GM21381 (cell line): ENCODE results near the gene ZNF695.
"Not testable (repeated sequence)": the region's sequence is repeated elsewhere in the genome, so short reads cannot be mapped to it uniquely, and the experiment has no call there.

Experiments used
- ATAC-seq: cut with Tn5 transposase; IDR thresholded peaks from one replicate; pipeline ENCODE4 v1.9.1; 2021; ENCODE audit warnings: mild to moderate bottlenecking, moderate library complexity; ENCODE audit not compliant: unreplicated experiment

The ZNF695 gene

DNA sequence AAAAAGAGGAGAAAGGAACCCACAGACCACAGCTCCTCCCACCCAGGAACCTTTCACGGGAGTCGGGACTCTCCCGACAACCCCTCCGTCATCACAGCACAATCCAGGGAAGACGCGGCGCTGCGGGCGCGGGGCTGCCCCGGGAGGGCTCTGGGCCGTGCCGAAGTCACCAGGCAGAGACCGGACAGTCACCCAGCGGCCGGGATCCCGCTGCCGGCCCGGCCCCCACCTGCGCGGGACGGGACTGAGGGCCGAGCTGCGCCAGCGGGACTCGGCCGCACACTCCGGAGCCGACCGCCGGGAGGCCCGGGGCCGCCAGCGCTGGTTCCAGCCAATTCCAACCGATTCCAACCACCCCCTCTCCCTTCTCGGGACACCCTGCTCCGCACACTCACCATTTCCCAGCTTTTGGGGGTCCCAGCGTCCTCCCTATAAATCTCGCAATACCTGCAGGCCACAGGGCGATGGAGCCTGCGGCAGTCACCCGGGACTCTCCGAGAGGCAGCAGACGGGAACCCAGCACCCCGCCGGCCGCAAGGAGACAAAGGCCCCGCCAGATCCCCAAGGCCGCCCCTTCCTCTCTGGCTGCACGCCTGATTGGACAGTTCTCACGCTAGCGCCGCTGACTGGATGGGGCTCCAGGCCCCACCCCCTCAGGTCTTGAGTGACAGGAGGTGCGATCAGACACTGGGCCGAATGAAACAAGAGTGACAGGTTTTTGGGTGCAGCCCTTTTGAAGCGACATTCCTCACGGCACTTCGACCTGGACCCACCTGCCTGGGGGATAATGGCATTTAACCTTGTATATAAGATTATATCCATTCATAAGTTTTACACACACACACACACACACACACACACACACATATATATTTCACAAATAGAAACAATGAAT, at the start of gene ZNF695:
Gene ZNF695, minus strand, starts transcription at position 547 of the 895 bp plus-strand sequence. Its CDS starts 149 bp downstream, at position 398.
- peak; percentile 99 for ATAC-seq

DNA sequence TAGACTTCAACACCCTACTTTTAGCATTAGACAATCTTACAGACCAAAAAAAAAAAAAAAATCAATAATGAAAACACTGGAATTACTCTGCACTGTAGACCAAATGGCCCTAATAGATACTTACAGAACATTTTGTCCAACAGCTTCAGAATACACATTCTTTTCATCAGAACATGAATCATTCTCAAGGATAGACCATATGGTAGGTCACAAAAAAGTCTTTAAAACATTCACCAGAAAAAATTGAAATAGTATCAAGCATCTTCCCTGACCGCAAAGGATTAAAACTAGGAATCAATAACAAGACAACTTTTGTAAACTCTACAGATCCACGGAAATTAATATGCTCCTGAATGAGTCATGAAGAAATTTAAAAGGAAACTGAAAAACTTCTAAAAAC, 48.2 kb upstream of the ZNF695 start:
- no peak for ATAC-seq

DNA sequence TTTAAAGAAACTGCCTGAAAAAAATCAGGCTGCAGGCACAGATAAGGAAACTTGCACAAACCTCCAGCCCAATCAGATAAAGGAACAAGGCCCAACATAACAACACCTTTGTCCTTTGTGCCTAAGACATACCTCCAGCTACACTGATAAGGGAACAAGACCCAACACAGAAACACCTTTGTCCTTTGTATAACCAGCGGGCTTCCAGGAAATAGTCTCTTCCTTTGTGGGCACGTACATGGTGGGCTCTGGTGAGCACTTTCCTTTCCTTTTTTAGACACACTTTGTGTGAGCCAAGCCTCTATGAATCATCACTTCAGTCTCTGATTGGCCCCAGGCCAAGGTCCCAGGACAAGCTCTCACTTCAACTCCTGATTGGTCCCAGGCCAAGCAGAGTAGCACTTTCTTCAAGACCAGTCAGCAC, 47.1 kb upstream of the ZNF695 start:
- no peak for ATAC-seq

DNA sequence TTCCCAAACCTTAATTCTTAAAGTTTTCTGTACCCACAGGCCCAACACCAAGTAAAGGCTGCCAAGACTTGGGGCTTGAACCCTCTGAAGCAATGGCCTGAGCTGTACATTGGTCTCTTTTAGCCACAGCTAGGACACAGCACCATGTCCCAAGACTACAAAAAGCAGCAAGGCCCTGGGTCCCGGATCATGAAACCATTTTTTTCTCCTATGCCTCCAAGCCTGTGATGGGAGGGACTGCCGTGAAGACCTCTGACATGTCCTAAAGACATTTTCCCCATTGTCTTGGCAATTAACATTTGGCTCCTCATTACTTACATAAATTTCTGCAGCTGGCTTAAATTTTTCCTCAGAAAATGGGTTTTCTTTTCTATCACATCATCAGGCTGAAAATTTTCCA, 39.8 kb upstream of the ZNF695 start:
- ATAC-seq = no peak

DNA sequence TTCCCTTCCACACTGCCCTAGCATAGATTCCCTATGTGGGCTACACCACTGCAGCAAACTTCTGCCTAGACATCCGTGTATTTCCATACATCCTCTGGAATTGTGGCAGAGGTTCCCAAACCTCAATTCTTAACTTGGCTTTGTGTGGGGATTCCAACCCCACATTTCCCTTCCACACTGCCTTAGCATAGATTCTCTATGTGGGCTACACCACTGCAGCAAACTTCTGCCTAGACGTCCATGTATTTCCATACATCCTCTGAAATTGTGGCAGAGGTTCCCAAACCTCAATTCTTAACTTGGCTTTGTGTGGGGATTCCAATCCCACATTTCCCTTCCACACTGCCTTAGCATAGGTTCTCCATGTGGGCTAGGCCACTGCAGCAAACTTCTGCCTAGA, 39.4 kb upstream of the ZNF695 start:
- no peak for ATAC-seq

DNA sequence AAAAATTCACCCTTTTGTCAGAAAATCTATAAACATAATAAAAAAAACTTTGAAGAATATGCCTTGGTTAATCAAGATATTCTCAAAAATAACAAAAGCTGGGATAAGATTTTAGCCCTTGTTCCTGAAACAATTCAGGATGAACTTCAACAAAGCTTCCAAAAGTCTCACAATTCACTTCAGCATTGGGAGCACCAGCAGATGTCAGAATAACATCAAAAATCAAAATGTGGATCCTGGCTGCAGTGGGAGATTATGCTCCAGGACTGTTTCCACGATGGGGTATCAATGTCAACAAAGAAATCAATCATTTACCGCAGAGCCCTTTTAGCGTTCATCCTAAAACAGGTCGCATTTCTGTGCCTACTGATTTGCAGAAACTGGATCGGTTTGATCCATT, 35.5 kb upstream of the ZNF695 start:
- no peak for ATAC-seq

DNA sequence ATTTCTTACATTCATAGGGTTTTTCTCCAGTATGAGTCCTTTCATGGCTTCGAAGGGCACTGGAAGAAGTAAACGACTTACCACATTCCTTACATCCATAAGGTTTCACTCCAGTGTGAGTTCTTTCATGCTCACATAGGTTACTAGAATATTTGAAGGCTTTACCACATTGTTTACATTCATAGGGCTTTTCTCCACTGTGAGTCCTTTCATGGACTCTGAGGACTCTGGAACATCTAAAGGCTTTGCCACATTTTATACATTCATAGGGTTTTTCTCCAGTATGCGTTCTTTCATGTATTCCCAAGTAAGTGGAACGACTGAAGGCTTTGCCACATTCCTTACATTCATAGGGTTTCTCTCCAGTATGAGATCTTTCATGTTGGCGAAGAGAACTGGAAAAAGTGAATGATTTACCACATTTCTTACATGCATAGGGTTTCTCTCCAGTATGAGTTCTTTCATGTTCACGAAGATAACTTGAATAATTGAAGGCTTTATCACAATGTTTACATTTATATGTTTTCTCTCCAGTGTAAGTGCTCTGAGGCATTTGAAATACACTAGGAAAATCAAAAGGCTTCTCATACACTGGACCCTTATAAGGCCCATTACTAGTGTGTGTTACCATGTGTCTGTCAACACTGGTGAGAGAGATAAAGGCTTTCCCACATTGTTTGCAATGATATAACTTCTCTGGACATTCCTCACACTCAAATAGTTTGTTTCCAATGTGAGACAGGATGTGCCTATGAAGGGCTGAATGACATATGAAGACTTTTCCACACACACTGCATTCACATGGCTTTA, 29.9 kb upstream of the ZNF695 start:
- no peak for ATAC-seq

DNA sequence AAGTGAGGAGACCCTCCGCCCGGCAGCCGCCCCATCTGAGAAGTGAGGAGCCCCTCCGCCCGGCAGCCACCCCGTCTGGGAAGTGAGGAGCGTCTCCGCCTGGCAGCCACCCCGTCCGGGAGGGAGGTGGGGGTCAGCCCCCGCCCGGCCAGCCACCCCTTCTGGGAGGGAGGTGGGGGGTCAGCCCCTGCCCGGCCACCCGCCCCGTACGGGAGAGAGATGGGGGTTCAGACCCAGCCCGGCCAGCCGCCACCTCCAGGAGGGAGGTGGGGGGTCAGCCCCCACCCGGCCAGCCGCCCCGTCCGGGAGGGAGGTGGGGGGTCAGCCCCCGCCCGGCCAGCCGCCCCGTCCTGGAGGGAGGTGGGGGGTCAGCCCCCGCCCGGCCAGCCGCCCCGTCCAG, 24.4 kb upstream of the ZNF695 start:
- not testable (repeated sequence) for ATAC-seq

DNA sequence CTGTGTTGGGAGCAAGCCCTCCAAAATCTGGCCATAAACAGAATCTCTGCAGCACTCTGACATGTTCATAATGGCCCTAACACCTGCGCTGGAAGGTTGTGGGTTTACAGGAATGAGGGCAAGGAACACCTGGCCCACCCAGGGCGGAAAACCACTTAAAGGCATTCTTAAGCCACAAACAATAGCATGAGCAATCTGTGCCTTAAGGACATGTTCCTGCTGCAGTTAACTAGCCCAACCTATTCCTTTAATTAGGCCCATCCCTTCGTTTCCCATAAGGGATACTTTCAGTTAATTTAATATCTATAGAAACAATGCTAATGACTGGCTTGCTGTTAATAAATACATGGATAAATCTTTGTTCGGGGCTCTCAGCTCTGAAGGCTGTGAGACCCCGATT, 16.8 kb upstream of the ZNF695 start:
- not testable (repeated sequence) for ATAC-seq

DNA sequence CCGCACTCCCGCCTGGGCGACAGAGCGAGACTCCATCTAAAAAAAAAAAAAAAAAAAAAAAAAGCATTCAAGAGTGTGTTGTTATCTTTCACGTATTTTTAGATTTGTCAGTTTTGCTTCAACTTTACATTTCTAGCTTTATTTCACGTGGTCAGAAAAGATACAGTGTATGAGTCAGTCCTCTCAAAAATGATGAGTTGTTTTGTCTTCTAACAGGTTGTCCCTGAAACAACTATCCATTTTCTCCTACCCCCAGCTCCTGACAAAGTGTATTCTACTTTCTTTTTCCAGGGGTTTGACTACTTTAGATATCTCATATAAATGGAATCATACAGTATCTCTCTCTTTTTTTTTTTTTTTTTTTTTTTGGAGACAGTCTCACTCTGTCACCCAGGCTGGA, 5.5 kb upstream of the ZNF695 start:
- ATAC-seq = no peak

DNA sequence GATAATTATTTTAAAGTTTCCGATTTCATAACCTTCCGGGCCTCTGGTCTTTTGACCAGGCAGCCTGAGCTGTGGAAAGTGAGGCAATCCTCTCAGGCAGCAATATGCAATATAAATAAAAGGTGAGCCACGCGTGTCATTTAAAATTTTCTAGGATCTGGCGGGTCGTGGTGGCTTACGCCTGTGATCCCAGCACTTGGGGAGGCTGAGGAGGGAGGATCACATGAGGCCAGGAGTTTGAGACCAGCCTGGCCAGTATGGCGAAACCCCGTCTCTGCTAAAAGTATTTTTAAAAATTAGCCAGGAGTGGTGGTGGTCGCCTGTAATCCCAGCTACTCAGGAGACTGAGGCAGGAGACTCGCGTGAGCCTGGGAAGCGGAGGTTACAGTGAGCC, 546 bp upstream of the ZNF695 start:
- no peak for ATAC-seq

DNA sequence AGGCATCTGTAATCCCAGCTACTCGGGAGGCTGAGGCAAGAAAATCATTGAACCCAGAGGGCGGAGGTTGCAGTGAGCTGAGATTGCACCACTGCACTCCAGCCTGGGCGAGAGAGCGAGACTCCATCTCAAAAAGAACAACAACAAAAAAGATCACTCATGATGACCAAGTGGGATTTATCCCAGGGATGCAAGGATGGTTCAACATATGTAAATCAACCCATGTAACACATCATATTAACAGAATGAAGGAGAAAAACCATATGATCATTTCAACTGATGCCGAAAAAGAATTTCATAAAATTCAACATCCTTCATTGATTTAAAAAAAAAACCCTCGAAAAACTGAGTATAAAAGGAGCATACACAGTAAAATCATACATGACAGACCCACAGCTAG, 3.8 kb downstream of the ZNF695 start:
- ATAC-seq = not testable (repeated sequence)

DNA sequence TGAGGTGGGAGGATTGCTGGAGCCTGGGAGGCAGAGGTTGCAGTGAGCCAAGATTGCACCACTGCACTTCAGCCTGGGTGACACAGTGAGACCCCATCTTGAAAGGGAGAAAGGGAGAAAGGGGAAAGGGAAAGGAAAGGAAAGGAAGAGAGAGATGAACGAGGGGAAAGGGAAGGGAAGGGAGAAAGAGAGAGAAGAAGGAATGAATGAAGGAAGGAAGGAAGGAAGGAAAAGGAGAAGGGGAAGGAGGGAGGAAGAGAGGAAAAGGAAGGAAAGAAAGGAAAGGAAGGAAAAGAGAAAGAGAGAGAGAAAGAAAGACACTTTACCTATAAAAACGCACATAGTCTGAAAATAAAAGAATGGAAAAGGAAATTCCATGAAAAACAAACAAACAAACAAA, 18.0 kb downstream of the ZNF695 start:
- ATAC-seq = no peak

DNA sequence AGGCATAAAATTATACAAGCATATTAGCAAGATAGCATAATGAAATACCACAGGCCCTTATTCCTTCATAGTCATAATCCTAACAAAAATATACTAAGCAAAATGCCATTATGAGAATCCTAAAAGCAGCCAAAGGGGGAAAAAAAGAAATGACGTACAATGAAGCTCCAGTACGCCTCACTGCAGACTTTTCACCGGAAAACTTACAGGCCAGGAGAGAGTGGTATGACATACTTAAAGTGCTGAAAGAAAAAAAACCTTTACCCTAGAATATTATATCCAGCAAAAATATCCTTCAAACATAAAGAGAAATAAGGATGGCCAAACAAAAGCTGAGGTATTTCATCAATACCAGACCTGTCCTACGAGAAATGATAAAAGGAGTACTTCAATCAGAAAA, 19.5 kb downstream of the ZNF695 start:
- no peak for ATAC-seq

DNA sequence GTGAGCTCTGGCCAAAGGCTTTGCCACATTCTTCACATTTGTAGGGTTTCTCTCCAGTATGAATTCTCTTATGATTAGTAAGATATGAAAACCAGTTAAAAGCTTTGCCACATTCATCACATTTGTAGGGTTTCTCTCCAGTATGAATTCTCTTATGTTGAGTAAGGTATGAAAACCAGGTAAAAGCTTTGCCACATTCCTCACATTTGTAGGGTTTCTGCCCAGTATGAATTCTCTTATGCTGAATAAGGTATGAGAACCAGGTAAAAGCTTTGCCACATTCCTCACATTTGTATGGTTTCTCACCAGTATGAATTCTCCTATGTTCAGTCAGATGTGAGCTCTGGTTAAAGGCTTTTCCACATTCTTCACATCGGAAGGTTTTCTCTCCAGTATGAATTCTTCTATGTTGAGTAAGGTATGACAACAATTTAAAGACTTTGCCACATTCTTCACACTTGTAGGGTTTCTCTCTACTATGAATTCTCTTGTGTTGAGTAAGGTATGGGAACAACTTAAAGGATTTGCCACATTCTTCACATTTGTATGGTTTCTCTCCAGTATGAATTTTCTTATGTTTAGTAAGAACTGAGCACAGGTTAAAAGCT, 20.7 kb downstream of the ZNF695 start:
- ATAC-seq = no peak

DNA sequence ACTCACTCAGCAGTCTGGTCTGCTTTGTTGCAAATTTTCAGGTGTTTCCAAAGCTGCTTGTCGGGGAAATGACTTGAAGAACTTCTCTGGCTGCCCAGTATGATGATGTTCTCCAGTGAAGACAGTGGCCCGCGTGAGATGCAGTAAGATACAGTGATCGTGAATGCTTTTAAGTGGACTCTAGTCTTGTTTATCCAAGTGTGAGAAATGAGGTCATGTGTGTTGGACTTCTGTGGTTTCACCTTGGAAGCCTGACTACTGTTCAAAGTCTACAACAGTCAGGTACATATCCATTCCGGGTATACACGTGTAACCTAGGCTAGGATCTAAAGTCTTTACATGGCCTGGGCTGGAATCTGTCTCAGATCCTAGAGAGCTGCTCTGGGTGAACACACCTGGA, 29.1 kb downstream of the ZNF695 start:
- ATAC-seq = no peak

DNA sequence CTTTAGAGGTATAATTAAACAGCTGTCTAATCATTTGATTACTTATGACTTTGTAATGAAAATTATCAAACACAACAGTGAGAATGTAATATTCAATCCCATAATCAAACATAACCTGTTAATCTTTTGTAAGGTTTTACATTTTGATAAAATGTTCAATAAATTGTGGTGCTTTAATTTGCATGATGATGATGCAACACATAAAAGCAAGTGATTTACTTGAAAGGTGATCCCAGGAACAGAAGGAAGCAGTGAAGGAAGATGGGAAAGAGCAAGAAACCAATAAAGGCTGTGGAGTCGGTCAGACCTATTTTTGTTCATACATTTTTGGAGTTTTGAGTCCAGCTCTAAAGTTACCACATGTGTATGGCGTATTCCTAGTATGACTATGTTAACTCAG, 29.6 kb downstream of the ZNF695 start:
- no peak for ATAC-seq

DNA sequence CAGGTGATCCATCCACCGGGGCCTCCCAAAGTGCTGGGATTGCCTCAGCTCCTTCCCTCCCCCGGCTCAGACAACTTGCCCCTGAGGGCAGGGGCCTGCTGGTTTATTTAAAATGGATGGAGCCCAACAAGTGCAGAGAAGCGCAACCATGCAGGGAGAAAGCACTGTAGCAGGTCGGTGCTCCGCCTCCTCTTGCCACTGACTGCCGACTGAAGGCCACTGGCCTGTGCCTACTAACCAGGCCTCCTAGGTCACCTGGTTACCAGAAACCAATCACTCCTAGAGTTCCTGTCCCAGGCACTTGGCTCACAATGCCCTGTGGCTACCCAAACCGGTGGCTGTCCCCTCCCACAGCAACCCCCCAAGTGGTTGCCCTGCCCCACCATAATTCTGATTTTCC, 35.9 kb downstream of the ZNF695 start:
- no peak for ATAC-seq

DNA sequence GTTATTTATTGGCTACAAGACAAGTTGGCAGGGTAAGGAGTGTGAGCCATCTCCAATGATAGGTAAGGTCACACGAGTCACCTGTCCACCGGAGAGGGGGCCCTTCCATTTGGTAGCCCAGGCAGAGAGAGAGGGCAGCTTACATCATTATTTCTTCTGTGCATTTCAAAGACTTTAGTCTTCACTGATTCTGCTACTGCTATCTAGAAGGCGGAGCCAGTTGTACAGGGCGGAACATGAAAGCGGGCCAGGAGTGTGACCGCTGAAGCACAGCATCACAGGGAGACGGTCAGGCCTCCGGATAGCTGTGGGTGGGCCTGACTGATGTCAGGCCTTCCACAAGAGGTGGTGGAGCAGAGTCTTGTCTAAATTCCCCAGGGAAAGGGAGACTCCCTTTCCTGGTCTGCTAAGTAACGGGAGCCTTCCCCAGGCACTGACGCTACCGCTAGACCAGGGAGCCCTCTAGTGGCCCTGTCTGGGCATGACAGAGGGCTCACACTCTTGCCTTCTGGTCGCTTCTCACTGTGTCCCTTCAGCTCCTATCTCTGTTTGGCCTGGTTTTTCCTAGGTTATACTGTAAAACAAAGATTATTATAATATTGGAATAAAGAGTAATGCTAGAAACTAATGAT, 36.7 kb downstream of the ZNF695 start:
- ATAC-seq = no peak

DNA sequence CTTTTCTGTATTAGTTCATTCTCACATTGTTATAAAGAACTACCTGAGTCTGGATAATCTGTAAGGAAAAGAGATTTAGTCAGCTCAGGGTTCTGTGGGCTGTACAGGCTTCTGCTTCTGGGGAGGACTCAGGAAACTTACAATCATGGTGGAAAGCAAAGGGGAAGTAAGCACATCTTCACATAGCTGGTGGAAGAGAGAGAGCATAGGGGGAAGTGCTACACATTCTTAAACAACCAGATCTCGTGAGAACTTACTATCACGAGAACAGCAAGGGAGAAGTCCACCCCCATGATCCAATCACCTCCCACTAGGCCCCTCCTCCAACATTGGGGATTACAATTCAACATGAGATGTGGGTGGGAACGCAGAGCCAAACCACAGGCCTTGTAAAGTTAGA, 38.2 kb downstream of the ZNF695 start:
- ATAC-seq = no peak

DNA sequence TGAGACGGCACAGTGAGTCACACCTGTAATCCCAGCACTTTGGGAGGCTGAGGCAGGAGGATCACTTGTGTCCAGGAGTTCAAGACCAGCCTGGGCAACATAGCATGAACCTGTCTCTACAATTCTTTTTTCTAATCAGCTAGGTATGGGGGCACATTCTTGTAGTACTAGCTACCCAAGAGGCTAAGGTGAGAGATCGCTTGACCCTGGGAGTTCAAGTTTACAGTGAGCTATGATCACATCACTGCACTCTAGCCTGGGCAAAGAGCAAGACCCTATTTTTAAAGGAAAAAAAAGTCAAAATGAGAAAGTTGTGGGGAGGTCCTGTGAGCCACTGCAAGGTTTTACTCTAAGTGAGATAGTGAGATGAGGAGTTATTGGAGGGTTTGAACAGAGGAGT, 41.4 kb downstream of the ZNF695 start:
- ATAC-seq = no peak
